SK-N-MC (cell line): Measurements from ENCODE around the gene KRT73.

ENCODE experiments used
- DNase-seq: peaks from one replicate; pipeline ENCODE4 v3.0.0-alpha.2; 2011; ENCODE audit warnings: low read depth, low spot score
- H3K27ac ChIP-seq: fragments of 200-600 bp; sonication (generic); 2 replicates; pipeline ENCODE4 v1.5.1; 2016; ENCODE audit warnings: mixed run types
- H3K36me3 ChIP-seq: fragments of 200-600 bp; sonication (generic); 2 replicates; pipeline ENCODE4 v1.6.1; 2017; ENCODE audit warnings: antibody characterized with exemption, low read length, mixed read lengths; ENCODE audit not compliant: insufficient read depth
- H3K4me3 ChIP-seq: fragments of 200-600 bp; sonication (generic); 2 replicates; pipeline ENCODE4 v1.5.1; 2016
- H3K9ac ChIP-seq: fragments of 200-600 bp; sonication (generic); 2 replicates; pipeline ENCODE4 v1.8.0; 2017; ENCODE audit warnings: mixed run types, mixed read lengths; ENCODE audit not compliant: insufficient read length
- H3K9me3 ChIP-seq: fragments of 200-600 bp; sonication (generic); 2 replicates; pipeline ENCODE4 v1.6.1; 2017; ENCODE audit warnings: low read depth, mild to moderate bottlenecking, antibody characterized with exemption, low read length, moderate library complexity, mixed read lengths
- EZH2 ChIP-seq: fragments of 200-600 bp; sonication (generic); IDR thresholded peaks from one replicate; pipeline ENCODE4 v1.6.1; 2017; ENCODE audit warnings: antibody characterized with exemption
- FOXP2 ChIP-seq: optimal IDR thresholded peaks from 2 replicates; pipeline ENCODE3; 2011; ENCODE audit warnings: mild to moderate bottlenecking, moderate library complexity; ENCODE audit not compliant: insufficient read depth; ENCODE audit errors: extremely low read length, control extremely low read depth
- POLR2AphosphoS5 ChIP-seq: IDR thresholded peaks from 2 replicates; pipeline ENCODE4 v1.6.1; 2012; ENCODE audit warnings: mild to moderate bottlenecking, low read depth, low read length, borderline replicate concordance

KRT73 gene

DNA sequence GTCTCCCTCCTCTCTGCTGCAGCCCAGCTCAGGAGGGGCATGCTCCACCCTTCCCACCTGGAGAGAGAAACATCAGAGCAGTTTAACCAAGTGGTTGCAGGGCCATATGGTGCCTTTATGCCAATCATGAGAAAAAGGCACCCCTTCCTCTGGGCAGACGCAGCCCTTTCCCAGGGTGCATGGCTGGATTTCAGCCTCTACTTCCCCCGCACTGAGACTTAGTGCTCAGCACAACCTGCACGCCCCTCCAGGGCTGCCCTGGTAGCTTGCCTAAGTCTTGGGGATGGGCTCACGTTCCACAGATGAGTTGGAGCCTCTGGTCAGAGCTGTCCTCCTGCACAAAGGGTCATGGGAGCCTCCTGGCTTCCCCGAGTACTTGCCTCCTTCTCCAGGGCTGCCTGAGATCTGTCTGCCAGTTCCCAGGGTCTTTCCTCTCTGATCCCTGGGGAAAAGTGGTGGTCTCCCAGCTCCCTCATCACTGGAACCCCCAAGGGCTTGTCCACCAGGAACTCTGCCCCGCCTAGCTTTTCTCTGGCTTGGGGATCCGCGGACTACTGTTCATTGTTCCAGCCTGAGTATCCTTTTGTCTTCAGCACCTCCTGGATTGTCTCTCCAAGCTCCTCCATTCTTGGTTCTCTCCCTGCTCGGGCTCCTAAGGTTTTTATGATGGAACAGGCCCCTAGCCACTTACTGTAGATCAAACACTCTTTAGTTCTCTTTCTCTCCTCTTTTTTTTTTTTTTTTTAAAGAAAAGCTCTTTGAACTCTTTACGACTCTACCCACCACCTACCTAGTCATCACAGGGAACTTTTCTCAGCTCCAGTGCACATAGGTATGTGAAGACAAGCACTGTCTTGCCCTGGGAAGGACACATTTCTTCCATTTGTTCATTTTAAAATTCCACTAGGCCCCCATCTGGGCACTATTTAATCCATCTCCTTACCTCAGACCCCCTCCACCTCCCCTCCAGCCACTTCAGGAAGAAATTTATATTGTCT, 38.6 kb downstream of the KRT73 start:
- H3K9me3 ChIP-seq, result no peaks in the 10 kb centered on the region
- H3K27ac ChIP-seq, result no peak overlapping the region
- no peak for DNase-seq
- no peaks in the 10 kb centered on the region for H3K36me3 ChIP-seq
- no peak for TF ChIP-seq EZH2
- TF ChIP-seq FOXP2, result no peak
- TF ChIP-seq POLR2AphosphoS5, result no peak
- no peak overlapping the region for H3K4me3 ChIP-seq
- no peak overlapping the region for H3K9ac ChIP-seq

DNA sequence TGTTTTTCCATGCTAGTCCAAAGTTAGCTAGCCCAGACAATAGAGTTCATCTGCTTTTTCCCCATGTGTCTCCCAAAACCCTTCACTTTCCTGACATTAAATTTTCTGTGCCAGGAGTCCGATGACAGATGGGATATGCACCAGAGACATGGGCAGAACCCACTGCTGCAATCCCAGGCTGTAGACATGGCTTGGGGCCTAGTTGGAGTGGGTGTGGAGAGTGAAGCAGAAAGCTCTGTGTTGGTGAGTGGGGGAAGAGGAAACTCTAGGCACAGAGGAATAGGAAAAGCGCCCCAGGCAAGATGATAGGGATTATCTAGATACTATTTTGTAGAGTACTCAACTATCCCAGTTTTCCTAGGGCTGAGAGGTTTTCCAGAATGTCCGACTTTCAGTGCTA, 39.9 kb downstream of the KRT73 start:
- H3K36me3 ChIP-seq, result no peaks in the 10 kb centered on the region
- DNase-seq, result no peak
- H3K4me3 ChIP-seq, result no peak overlapping the region
- H3K9me3 ChIP-seq, result no peaks in the 10 kb centered on the region
- TF ChIP-seq EZH2 (no peak), FOXP2 (no peak), POLR2AphosphoS5 (no peak)
- H3K9ac ChIP-seq, result no peak overlapping the region
- no peak overlapping the region for H3K27ac ChIP-seq

DNA sequence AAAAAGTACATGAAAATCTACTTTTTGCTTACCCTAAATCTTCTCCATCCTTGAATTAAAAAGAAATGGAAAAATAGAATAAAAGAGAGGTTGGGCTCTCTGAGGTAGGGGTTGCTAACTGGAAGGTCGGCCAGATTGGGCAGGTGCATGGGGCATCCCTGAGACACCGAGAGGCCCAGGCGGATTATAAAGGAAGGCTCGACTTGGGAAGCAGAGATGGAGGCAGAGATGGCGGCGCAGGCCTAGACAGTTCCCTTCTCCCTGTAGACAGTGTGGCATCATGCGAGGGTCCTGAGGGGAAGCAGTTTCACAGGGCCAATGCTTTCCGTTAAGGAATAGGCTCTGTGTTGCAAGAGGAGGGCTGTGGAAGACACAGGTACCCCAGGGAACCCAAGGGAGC, 41.0 kb downstream of the KRT73 start:
- Histone ChIP-seq H3K36me3 (no peaks in the 10 kb centered on the region), H3K27ac (no peak overlapping the region), H3K4me3 (no peak overlapping the region), H3K9ac (no peak overlapping the region), H3K9me3 (no peaks in the 10 kb centered on the region)
- no peak for TF ChIP-seq POLR2AphosphoS5
- no peak for TF ChIP-seq EZH2
- TF ChIP-seq FOXP2, result no peak
- no peak for DNase-seq

DNA sequence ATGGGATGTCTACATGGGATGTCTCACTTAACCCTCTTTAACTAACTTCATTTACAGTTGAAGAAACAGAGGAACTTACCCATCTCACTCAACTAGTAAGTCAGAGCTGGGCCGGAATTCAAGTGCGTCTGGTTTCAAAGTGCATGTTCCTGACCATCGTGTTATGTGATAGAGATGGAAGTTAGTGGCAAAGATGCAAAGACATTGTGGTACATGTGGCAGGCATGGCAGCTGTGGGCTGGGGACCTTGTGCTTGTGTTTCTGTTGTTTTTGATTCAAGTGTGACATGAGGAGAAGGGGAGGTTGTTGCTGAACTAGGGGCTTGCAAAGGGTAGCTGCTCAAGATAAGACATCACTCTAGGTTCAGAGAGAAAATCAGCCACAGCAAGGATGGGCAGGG, 42.4 kb downstream of the KRT73 start:
- Histone ChIP-seq H3K27ac (no peak overlapping the region), H3K36me3 (no peaks in the 10 kb centered on the region), H3K4me3 (no peak overlapping the region), H3K9ac (no peak overlapping the region), H3K9me3 (no peaks in the 10 kb centered on the region)
- TF ChIP-seq FOXP2 (no peak), POLR2AphosphoS5 (no peak), EZH2 (no peak)
- no peak for DNase-seq

DNA sequence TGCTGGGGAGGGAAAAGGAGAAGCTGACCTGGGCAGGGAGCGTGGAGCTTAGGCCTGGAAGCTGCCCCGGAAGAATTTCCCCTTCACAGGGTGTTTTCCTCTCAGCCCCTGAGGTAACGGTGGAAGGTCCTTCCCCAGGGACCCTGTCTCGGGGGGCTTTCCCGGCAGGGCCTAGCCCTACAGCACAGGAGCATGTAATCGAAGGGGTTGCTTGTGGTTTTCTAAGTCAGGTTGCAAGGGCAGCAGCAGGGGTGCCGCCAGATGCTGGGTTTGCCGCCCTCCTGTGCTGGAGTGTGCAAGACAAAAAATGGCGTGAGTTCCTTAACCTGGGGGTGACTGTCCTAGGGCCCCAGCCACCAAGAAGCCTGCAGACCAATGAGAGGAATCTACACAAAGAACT, 43.1 kb downstream of the KRT73 start:
- Histone ChIP-seq H3K4me3 (no peak overlapping the region), H3K9ac (no peak overlapping the region), H3K36me3 (no peaks in the 10 kb centered on the region), H3K27ac (no peak overlapping the region), H3K9me3 (no peaks in the 10 kb centered on the region)
- no peak for TF ChIP-seq POLR2AphosphoS5
- no peak for TF ChIP-seq EZH2
- TF ChIP-seq FOXP2, result no peak
- no peak for DNase-seq

DNA sequence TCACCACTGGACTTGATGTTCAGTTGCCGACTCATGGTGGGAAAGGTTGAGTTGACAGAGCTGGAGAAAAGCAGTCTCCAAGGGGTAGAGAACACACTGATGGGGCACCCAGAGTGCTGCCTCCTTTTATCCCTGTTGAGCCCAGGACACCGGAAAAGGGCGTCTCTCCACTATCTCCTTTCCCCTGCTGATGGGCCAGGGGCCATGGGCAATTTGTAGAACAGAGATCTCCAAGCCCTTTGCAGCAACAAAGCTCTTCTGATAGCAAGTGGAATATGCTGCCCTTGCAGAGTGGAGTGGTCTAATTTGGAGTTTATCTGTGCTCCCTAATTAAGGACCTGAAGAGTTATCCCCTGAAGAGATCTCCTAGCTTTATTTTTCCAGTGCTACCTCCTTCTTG, 44.6 kb downstream of the KRT73 start, which contains the start of gene KRT74:
Gene KRT74 (minus strand): TSS at position 101 of the 400 bp plus-strand sequence. CDS start 66 bp downstream, at position 35.
- no peak for DNase-seq

DNA sequence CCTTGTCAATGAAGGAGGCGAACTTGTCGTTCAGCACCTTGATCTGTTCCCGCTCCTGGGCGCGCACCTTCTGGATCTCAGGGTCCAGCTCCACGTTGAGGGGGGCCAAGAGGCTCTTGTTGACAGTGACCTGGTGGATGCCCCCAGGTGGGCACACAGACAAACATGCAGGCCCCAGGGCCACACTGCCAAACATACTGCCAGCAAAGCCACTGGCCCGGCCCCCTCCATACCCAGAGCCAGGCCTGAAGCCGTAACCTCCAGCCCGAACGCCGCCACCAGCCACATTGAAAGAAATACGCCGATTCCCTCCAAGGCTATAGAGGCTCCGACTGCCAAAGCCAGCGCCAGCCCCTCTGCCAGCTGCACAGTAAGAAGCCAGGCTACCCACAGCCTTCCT, 45.1 kb downstream of the KRT73 start:
- DNase-seq, result no peak
- Histone ChIP-seq H3K4me3 (no peak overlapping the region), H3K9me3 (no peaks in the 10 kb centered on the region), H3K36me3 (no peaks in the 10 kb centered on the region), H3K9ac (no peak overlapping the region), H3K27ac (no peak overlapping the region)
- TF ChIP-seq POLR2AphosphoS5 (no peak), FOXP2 (no peak), EZH2 (no peak)

More for the DNA sequence above, 44.6 kb downstream of the KRT73 start, which contains the start of gene KRT74:
- TF ChIP-seq EZH2 (no peak), POLR2AphosphoS5 (no peak), FOXP2 (no peak)
- H3K4me3 ChIP-seq, result no peak within 1 kb of the TSS
- no peak within 1 kb of the TSS for H3K27ac ChIP-seq
- H3K9me3 ChIP-seq, result no peaks in the 10 kb centered on the region
- H3K9ac ChIP-seq, result no peak within 1 kb of the TSS
- H3K36me3 ChIP-seq, result no peaks in the 10 kb centered on the region

DNA sequence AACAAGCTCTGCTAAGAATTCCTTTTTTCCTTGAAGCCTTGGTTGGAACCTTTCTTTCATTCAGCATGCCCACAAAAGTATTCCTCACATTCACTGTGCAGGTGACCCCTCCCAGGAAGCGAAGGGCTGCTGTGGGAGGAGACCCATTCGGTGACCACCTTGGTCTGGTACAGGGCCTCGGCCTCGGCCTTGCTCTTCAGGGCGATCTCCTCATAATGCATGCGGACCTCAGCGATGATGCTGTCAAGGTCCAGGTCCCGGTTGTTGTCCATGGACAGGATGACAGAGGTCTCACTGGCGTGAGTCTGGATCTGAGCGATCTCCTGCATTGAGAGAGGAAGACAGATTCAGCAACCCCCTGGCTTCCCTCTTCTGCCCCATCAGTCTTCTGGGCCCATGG, 47.8 kb downstream of the KRT73 start:
- Histone ChIP-seq H3K27ac (no peak overlapping the region), H3K9me3 (no peaks in the 10 kb centered on the region)

More for the DNA sequence above, 47.8 kb downstream of the KRT73 start:
- Histone ChIP-seq H3K36me3 (no peaks in the 10 kb centered on the region), H3K9ac (no peak overlapping the region), H3K4me3 (no peak overlapping the region)
- TF ChIP-seq POLR2AphosphoS5 (no peak), EZH2 (no peak), FOXP2 (no peak)
- DNase-seq, result no peak
